BE2C (cell line): Measurements from ENCODE around the gene TRMT1.
A peak's percentile ranks its signal among the peaks of the same experiment; 100 is the strongest.

Source experiments
- DNase-seq: peaks from one replicate; pipeline ENCODE4 v3.0.0-alpha.2; 2020
- H3K27me3 ChIP-seq: fragments of 250-450 bp; sonication (Bioruptor Pico); 2 replicates; pipeline ENCODE4 v1.5.1; 2020; ENCODE audit warnings: mild to moderate bottlenecking
- H3K36me3 ChIP-seq: fragments of 250-450 bp; sonication (Bioruptor Pico); 2 replicates; pipeline ENCODE4 v1.5.1; 2020; ENCODE audit warnings: mild to moderate bottlenecking
- H3K4me1 ChIP-seq: fragments of 250-450 bp; sonication (Bioruptor Pico); 2 replicates; pipeline ENCODE4 v1.5.1; 2020
- H3K4me3 ChIP-seq: 2 replicates; pipeline ENCODE4 v1.5.1; 2011; ENCODE audit warnings: low read depth, low read length
- H3K9me3 ChIP-seq: fragments of 250-450 bp; sonication (Bioruptor Pico); 2 replicates; pipeline ENCODE4 v1.5.1; 2020
- TF ChIP-seq, protein P1 (sequence below): IDR thresholded peaks from 2 replicates; pipeline ENCODE4 v1.5.1; 2012; ENCODE audit warnings: mild to moderate bottlenecking, low read depth, low read length

The TRMT1 gene

GRCh38 chr19:13090511-13091231 lies 25.9 kb downstream of the TRMT1 start:
- Histone ChIP-seq H3K36me3 (no peaks in the 10 kb centered on the region), H3K9me3 (no peaks in the 10 kb centered on the region), H3K4me1 (peaks cover 44% of the 10 kb centered on the region), H3K4me3 (no peak overlapping the region), H3K27me3 (no peaks in the 10 kb centered on the region)
- TF ChIP-seq, protein P1, sequence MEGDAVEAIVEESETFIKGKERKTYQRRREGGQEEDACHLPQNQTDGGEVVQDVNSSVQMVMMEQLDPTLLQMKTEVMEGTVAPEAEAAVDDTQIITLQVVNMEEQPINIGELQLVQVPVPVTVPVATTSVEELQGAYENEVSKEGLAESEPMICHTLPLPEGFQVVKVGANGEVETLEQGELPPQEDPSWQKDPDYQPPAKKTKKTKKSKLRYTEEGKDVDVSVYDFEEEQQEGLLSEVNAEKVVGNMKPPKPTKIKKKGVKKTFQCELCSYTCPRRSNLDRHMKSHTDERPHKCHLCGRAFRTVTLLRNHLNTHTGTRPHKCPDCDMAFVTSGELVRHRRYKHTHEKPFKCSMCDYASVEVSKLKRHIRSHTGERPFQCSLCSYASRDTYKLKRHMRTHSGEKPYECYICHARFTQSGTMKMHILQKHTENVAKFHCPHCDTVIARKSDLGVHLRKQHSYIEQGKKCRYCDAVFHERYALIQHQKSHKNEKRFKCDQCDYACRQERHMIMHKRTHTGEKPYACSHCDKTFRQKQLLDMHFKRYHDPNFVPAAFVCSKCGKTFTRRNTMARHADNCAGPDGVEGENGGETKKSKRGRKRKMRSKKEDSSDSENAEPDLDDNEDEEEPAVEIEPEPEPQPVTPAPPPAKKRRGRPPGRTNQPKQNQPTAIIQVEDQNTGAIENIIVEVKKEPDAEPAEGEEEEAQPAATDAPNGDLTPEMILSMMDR = no peak
- peak; percentile 77 for DNase-seq

DNA sequence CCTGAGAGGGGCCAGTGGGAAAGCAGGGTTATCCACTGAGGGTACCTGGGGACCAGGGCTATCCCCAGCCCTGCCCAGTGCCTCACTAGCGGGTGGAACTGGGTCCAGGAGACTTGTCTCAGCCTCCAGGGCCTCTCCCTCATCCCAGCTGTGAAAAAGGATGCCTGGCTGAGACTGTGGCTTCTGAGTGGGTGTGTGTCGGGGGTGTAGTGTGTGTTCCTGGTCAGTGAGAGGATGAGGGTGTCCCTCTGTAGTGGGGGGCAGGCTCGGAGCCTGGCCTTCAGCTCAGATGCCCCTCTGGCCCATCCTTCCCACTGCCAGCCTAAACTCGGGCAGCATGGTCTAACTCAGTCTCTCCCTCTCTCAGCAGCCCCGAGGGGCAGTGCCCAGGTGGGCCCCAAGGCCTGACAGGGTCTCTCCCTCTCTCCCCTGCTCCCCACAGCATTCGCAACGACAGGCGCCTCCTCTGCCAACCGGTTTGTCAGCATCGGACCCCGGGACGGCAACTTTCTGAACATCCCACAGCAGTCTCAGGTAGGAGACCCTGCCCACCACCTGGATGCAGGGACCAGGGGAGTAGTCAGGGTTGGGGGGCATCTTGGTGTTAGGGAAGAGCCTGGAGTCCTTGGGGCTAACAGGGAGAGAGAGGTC lies 26.6 kb downstream of the TRMT1 start:
- Histone ChIP-seq H3K4me3 (no peak overlapping the region), H3K4me1 (peaks cover 40% of the 10 kb centered on the region), H3K36me3 (no peaks in the 10 kb centered on the region), H3K9me3 (no peaks in the 10 kb centered on the region), H3K27me3 (no peaks in the 10 kb centered on the region)
- no peak for DNase-seq
- TF ChIP-seq, protein P1 = no peak

DNA sequence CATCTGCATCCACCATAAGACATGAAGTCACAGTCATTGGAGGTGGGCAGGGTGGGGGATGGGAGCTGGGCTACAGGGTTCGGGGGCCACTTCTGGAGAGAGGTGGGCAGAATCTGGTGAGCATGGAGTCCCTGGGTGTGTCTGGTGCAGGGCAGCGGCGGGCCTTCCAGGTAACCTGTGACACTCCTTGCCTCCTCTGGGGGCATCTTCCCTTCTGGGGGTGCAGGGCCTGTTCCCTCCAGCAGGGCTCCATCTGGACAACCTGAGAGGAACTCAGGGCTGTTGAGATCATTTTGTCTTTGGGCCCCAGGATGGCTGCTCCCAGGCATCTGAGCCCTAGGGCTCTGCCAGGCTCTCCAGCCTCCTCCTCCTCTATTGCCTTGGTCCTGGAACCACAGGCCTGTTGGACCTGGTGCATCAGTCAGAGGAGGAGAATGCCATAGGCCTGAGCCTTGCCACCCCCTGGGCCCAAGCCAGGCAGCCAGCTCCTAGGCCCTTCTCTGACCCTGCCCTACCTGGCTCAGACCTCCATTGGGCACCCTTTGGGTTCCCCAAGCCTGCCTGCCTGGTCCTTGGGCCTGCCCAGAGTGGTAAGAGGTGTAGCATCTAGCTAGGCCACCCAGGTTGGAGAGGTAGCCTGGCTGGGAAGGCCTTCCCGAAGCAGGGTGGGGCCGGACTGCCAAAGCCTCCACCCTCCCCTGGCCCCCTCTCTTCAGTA lies 27.2 kb downstream of the TRMT1 start:
- H3K4me1 ChIP-seq = peaks cover 34% of the 10 kb centered on the region
- no peak for DNase-seq
- TF ChIP-seq, protein P1 = peak; percentile 50
- no peak overlapping the region for H3K4me3 ChIP-seq
- H3K36me3 ChIP-seq = no peaks in the 10 kb centered on the region
- no peaks in the 10 kb centered on the region for H3K27me3 ChIP-seq
- no peaks in the 10 kb centered on the region for H3K9me3 ChIP-seq

- no peak for DNase-seq
- TF ChIP-seq, protein P1 = no peak
- no peaks in the 10 kb centered on the region for H3K9me3 ChIP-seq
- no peak overlapping the region for H3K4me3 ChIP-seq
- peaks cover 26% of the 10 kb centered on the region for H3K4me1 ChIP-seq
- no peaks in the 10 kb centered on the region for H3K27me3 ChIP-seq
- H3K36me3 ChIP-seq = no peaks in the 10 kb centered on the region
Measured at GRCh38 chr19:13087795-13088537, 28.6 kb downstream of the TRMT1 start.

DNA sequence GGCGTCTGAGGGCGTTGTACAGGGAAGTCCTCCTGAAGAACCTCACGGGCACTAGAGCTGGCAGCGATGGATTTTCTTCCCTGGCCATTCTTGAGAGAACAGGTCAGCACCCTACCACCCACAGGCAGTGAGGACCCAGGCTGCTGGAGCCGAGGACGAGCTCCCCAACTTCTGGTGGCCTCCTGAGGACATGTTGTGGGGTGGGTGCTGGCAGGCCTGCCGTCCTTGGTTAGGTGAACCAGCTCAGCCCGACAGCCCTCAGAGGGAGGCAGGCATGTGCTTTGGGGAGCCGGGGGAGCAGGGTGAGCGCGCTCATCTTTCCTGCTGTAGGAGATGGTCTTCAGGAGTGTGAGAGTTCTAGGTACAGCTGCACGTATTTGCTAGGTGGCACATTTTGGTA lies 29.2 kb downstream of the TRMT1 start:
- Histone ChIP-seq H3K4me3 (no peak overlapping the region), H3K9me3 (no peaks in the 10 kb centered on the region), H3K36me3 (no peaks in the 10 kb centered on the region), H3K27me3 (no peaks in the 10 kb centered on the region), H3K4me1 (peaks cover 29% of the 10 kb centered on the region)
- TF ChIP-seq, protein P1 = no peak
- DNase-seq = no peak
